GM12878 (cell line): Measurements from ENCODE around the gene MAL. TPM values are rescaled to one million over a fixed set of nuclear protein-coding genes. Genes with fewer than 3 reads are reported as not detected.

Source experiments
- ATAC-seq: fragments of 200-7000 bp; cut with Tn5 transposase; 3 replicates; pipeline ENCODE4 v1.9.1; 2020; ENCODE audit warnings: mild to moderate bottlenecking, moderate library complexity
- BruUV-seq: library from RNA; stranded (reverse); fragments of 400-500 nt; replicated peaks from 2 replicates; lab custom pipeline; 2021; lab: Mats Ljungman, UMichigan
- CTCF ChIA-PET: fragments of 300-600 bp; sonication (Branson Sonifier 250); formaldehyde crosslinking; extraction: SDS; loops from one replicate; lab custom pipeline; 2021; ENCODE audit warnings: inconsistent platforms; lab: Yijun Ruan, JAX
- POLR2A ChIA-PET: fragments of 350-600 bp; formaldehyde crosslinking; extraction: SDS; loops from one replicate; lab custom pipeline; 2021; ENCODE audit warnings: inconsistent platforms; lab: Charles Lee
- RAD21 ChIA-PET: fragments of 300-600 bp; sonication (Branson Sonifier 250); formaldehyde crosslinking; loops from one replicate; lab custom pipeline; 2023; ENCODE audit warnings: antibody characterized with exemption; ENCODE audit not compliant: unreplicated experiment; lab: Charles Lee
- SMC1A ChIA-PET: fragments of 300-600 bp; sonication (Branson Sonifier 250); formaldehyde crosslinking; loops from one replicate; lab custom pipeline; 2023; ENCODE audit not compliant: unreplicated experiment, uncharacterized antibody; lab: Charles Lee
- DNase-seq: peaks from one replicate; pipeline ENCODE4 v3.0.0-alpha.2; 2011; ENCODE audit warnings: low read depth, low spot score
- FAIRE-seq: peaks from 3 replicates; lab custom pipeline; 2011; peaks lifted over from hg19 to GRCh38; lab: Jason Lieb, UNC
- H2AFZ ChIP-seq: 2 replicates; pipeline ENCODE4 v1.6.0; 2011; ENCODE audit warnings: low read depth, low read length, control low read depth; ENCODE audit not compliant: control insufficient read depth
- H3K27ac ChIP-seq: 2 replicates; pipeline ENCODE4 v1.5.1; 2011; ENCODE audit warnings: control low read depth; ENCODE audit not compliant: control insufficient read depth, insufficient read depth
- H3K27me3 ChIP-seq, 2 experiments: replicated peaks in 1 of 2; 2 replicates each; pipeline versions ENCODE4 v1.6.0 to v1.6.1; 2011; ENCODE audit warnings: low read length in 1 of 2; ENCODE audit not compliant: control insufficient read depth in 2 of 2, insufficient read depth in 2 of 2
- H3K36me3 ChIP-seq, 2 experiments: 2 replicates each; pipeline ENCODE4 v1.5.1; 2011; ENCODE audit warnings: low read length in 1 of 2; ENCODE audit not compliant: control insufficient read depth in 2 of 2, insufficient read depth in 2 of 2
- H3K4me1 ChIP-seq: 2 replicates; pipeline ENCODE4 v1.6.1; 2011; ENCODE audit warnings: mild to moderate bottlenecking, low read length, moderate library complexity, mixed read lengths; ENCODE audit not compliant: control insufficient read depth, insufficient read depth
- H3K4me2 ChIP-seq: 2 replicates; pipeline ENCODE4 v1.6.0; 2011; ENCODE audit warnings: control low read depth; ENCODE audit not compliant: control insufficient read depth, insufficient read depth
- H3K4me3 ChIP-seq: fragments of 200-600 bp; sonication (generic); 2 replicates; pipeline ENCODE4 v1.5.1; 2016
- H3K79me2 ChIP-seq: 2 replicates; pipeline ENCODE4 v1.6.0; 2011; ENCODE audit warnings: low read length; ENCODE audit not compliant: control insufficient read depth, insufficient read depth
- H3K9ac ChIP-seq: 2 replicates; pipeline ENCODE4 v1.8.0; 2011; ENCODE audit warnings: low read length, control low read depth, mixed read lengths; ENCODE audit not compliant: control insufficient read depth, insufficient read depth
- H3K9me3 ChIP-seq: replicated peaks from 3 replicates; pipeline ENCODE4 v1.5.1; 2011; ENCODE audit warnings: mild to moderate bottlenecking, low read length; ENCODE audit not compliant: control insufficient read depth, insufficient read depth
- H4K20me1 ChIP-seq: 2 replicates; pipeline ENCODE4 v1.6.0; 2011; ENCODE audit not compliant: control insufficient read depth, insufficient read depth
- ESRRA ChIP-seq: IDR thresholded peaks from 2 replicates; pipeline ENCODE4 v1.6.1; 2012; ENCODE audit warnings: mild to moderate bottlenecking, low read length, improper control_type of control experiment
- KAT2A ChIP-seq: conservative IDR thresholded peaks from 2 replicates; pipeline ENCODE4 v1.6.1; 2011; ENCODE audit warnings: low read depth, low read length; ENCODE audit not compliant: control insufficient read depth
- RELA ChIP-seq: fragments of 450-650 bp; IDR thresholded peaks from 2 replicates; pipeline ENCODE4 v1.8.0; 2014; ENCODE audit warnings: borderline replicate concordance; ENCODE audit not compliant: partially characterized antibody
- STAT3 ChIP-seq: IDR thresholded peaks from 2 replicates; pipeline ENCODE4 v1.6.1; 2011; ENCODE audit warnings: low read depth, low read length, improper control_type of control experiment
- TCF12 ChIP-seq: IDR thresholded peaks from 2 replicates; pipeline ENCODE4 v1.6.1; 2011; ENCODE audit warnings: low read depth, mild to moderate bottlenecking, low read length
- WGBS: methylation state at CpG from one replicate; pipeline ENCODE4 v1.1.6; 2016; ENCODE audit warnings: low lambda C conversion rate; ENCODE audit not compliant: insufficient replicate concordance, insufficient coverage; ENCODE audit errors: missing lambda C conversion rate; 5-methylcytosine and 5-hydroxymethylcytosine counted together
- in situ Hi-C: fragments of 300-500 bp; cut with MboI; formaldehyde crosslinking; loops from 9 replicates; pipeline ENCODE4 v1.14.3; 2018; ENCODE audit warnings: mixed read lengths
- intact Hi-C: fragments of 100-400 bp; cut with micrococcal nuclease; formaldehyde crosslinking; loops from one replicate; pipeline ENCODE4 v1.14.2; 2022; ENCODE audit not compliant: unreplicated experiment
- polyA plus RNA-seq, 11 experiments: library from polyadenylated mRNA; depleted of rRNA in 4 of 11; unstranded in 6 of 11; stranded (reverse) in 5 of 11; fragments of >200 nt; fragmentation: Nextera tagmentation in 4 of 11; fragmentation: Illumina TruSeq in 1 of 11; extraction: Ambion mirVana in 4 of 11; extraction: Trizol in 1 of 11; gene quantifications; 1 replicate in 1 of 11; 2 replicates in 10 of 11; pipeline versions ENCODE4 v1.2.1 to v1.2.3, GENCODE V29; 2011 to 2016; ENCODE audit warnings: inconsistent platforms in 2 of 11, missing spikeins in 2 of 11, low read depth in 1 of 11
- total RNA-seq, 4 experiments: library from RNA; depleted of rRNA in 3 of 4; stranded (reverse); fragments of >200 nt in 3 of 4; fragmentation: Illumina TruSeq in 1 of 4; extraction: Trizol in 1 of 4; gene quantifications; 2 replicates each; pipeline versions ENCODE4 v1.2.1 to v1.2.3, GENCODE V29; 2013 to 2021
- TF ChIP-seq, protein P1 (sequence below): IDR thresholded peaks from 2 replicates; pipeline ENCODE4 v1.6.1; 2012; ENCODE audit warnings: low read depth, low read length, improper control_type of control experiment
- TF ChIP-seq, protein P2 (sequence below): fragments of 450-650 bp; IDR thresholded peaks from 2 replicates; pipeline ENCODE4 v1.6.1; 2017; ENCODE audit warnings: mild to moderate bottlenecking, moderate library complexity
- TF ChIP-seq, protein P3 (sequence below): fragments of 450-650 bp; IDR thresholded peaks from 2 replicates; pipeline ENCODE4 v1.6.1; 2016; ENCODE audit warnings: mild to moderate bottlenecking, moderate library complexity, borderline replicate concordance

The MAL gene
- total and polyA plus RNA-seq, 10 of the 15 experiments (the other 5 are each of a cell fraction or from before 2014, with no cell fraction given), result 1.3 to 4.5 (median 1.7) TPM

DNA sequence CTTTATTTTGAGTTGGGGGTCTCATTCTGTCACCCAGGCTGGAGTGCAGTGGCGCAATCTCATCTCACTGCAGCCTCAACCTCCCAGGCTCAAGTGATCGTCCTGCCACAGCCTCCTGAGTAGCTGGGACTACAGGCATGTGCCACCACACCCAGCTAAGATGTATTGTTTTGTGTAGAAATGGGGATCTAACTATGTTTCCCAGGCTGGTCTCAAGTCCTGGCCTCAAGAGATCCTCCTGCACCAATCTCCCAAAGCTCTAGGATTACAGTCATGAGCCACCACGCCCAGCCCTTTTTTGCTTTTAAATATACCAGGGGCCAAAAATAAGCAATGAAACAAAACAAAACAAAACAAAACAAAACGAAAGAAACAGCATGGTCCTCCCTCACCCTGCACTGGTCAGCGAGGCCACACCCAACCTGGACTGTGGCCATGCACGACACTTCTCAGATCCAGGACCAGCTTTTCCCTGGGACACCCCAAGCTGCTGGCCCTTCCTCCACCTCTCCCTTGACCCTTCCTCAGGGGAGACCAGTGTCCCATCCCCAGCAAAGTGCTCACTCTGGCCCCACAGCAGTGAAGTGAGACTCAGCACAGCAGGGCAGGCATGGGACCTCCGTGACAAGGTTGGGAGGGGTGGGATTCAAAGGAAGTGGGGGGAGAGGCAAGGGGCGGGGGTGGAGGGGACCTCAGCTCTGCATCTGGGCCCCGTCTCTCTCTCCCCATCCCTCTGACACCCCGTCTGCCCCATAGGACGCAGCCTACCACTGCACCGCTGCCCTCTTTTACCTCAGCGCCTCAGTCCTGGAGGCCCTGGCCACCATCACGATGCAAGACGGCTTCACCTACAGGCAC is 23.5 kb downstream of the MAL start (continued):
- TF ChIP-seq, protein P1, sequence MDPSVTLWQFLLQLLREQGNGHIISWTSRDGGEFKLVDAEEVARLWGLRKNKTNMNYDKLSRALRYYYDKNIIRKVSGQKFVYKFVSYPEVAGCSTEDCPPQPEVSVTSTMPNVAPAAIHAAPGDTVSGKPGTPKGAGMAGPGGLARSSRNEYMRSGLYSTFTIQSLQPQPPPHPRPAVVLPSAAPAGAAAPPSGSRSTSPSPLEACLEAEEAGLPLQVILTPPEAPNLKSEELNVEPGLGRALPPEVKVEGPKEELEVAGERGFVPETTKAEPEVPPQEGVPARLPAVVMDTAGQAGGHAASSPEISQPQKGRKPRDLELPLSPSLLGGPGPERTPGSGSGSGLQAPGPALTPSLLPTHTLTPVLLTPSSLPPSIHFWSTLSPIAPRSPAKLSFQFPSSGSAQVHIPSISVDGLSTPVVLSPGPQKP, result no peak

DNA sequence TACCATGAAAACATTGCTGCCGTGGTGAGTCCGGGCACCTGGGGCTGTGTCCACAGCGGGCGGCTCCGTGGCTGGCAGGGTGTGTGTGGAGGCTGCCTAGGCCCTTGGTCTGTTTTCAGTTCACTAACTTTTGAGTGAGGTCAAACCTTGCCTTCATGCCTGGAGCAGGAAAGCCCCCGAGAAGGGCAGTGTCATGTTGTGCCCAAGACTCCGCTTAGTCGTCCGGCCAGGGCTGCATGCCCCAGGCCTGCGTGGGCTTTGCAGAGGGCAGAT is 24.1 kb downstream of the MAL start:
- H3K27ac ChIP-seq, result no peak overlapping the region
- peak overlapping the region; percentile 37; the same call in 1 of the 2 replicates for H3K4me2 ChIP-seq
- 89% methylated on average over 10 of the region's 10 CpGs for WGBS
- FAIRE-seq (no peak), DNase-seq (no peak), ATAC-seq (0 out of 3 replicates have a peak, but pooled peaks have one; percentile 9)
- H3K36me3 ChIP-seq, result no peaks in the 10 kb centered on the region
- H2AFZ ChIP-seq, result no peak overlapping the region
- H3K79me2 ChIP-seq, result no peaks in the 10 kb centered on the region
- no peaks in the 10 kb centered on the region for H3K9me3 ChIP-seq
- ChIA-PET POLR2A (no interaction called here), RAD21 (no interaction called here), SMC1A (interaction anchor here (7.8 kb wide), 1 partner anchor 26 kb away, joined by 94 read pairs; the partner anchor contains the start of gene MAL), CTCF (no interaction called here)
- no peak overlapping the region for H3K9ac ChIP-seq
- no peaks in the 10 kb centered on the region for H4K20me1 ChIP-seq
- no TSS peak for BruUV-seq
- H3K4me3 ChIP-seq, result no peak overlapping the region
- peaks cover 34% of the 10 kb centered on the region for H3K4me1 ChIP-seq
- H3K27me3 ChIP-seq, result no peaks in the 10 kb centered on the region
- in situ Hi-C loops, result no loop called here
- intact Hi-C loops, result no loop called here
- no peak for TF ChIP-seq RELA
- TF ChIP-seq, protein P1, result no peak
- TF ChIP-seq, protein P2, sequence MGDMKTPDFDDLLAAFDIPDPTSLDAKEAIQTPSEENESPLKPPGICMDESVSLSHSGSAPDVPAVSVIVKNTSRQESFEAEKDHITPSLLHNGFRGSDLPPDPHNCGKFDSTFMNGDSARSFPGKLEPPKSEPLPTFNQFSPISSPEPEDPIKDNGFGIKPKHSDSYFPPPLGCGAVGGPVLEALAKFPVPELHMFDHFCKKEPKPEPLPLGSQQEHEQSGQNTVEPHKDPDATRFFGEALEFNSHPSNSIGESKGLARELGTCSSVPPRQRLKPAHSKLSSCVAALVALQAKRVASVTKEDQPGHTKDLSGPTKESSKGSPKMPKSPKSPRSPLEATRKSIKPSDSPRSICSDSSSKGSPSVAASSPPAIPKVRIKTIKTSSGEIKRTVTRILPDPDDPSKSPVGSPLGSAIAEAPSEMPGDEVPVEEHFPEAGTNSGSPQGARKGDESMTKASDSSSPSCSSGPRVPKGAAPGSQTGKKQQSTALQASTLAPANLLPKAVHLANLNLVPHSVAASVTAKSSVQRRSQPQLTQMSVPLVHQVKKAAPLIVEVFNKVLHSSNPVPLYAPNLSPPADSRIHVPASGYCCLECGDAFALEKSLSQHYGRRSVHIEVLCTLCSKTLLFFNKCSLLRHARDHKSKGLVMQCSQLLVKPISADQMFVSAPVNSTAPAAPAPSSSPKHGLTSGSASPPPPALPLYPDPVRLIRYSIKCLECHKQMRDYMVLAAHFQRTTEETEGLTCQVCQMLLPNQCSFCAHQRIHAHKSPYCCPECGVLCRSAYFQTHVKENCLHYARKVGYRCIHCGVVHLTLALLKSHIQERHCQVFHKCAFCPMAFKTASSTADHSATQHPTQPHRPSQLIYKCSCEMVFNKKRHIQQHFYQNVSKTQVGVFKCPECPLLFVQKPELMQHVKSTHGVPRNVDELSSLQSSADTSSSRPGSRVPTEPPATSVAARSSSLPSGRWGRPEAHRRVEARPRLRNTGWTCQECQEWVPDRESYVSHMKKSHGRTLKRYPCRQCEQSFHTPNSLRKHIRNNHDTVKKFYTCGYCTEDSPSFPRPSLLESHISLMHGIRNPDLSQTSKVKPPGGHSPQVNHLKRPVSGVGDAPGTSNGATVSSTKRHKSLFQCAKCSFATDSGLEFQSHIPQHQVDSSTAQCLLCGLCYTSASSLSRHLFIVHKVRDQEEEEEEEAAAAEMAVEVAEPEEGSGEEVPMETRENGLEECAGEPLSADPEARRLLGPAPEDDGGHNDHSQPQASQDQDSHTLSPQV, result no peak
- no peak for TF ChIP-seq KAT2A
- TF ChIP-seq, protein P3, sequence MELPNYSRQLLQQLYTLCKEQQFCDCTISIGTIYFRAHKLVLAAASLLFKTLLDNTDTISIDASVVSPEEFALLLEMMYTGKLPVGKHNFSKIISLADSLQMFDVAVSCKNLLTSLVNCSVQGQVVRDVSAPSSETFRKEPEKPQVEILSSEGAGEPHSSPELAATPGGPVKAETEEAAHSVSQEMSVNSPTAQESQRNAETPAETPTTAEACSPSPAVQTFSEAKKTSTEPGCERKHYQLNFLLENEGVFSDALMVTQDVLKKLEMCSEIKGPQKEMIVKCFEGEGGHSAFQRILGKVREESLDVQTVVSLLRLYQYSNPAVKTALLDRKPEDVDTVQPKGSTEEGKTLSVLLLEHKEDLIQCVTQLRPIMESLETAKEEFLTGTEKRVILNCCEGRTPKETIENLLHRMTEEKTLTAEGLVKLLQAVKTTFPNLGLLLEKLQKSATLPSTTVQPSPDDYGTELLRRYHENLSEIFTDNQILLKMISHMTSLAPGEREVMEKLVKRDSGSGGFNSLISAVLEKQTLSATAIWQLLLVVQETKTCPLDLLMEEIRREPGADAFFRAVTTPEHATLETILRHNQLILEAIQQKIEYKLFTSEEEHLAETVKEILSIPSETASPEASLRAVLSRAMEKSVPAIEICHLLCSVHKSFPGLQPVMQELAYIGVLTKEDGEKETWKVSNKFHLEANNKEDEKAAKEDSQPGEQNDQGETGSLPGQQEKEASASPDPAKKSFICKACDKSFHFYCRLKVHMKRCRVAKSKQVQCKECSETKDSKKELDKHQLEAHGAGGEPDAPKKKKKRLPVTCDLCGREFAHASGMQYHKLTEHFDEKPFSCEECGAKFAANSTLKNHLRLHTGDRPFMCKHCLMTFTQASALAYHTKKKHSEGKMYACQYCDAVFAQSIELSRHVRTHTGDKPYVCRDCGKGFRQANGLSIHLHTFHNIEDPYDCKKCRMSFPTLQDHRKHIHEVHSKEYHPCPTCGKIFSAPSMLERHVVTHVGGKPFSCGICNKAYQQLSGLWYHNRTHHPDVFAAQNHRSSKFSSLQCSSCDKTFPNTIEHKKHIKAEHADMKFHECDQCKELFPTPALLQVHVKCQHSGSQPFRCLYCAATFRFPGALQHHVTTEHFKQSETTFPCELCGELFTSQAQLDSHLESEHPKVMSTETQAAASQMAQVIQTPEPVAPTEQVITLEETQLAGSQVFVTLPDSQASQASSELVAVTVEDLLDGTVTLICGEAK, result no peak
- no peak for TF ChIP-seq STAT3
- TF ChIP-seq TCF12, result no peak
- no peak for TF ChIP-seq ESRRA
